Rectal smooth muscle tissue (tissue), 1 donor: Measurements from ENCODE around the gene SCAI.
"Not testable (repeated sequence)": the region's sequence is repeated elsewhere in the genome, so short reads cannot be mapped to it uniquely, and the experiment has no call there.

Experiments
- H3K27ac ChIP-seq: one replicate; pipeline ENCODE4 v1.7.0; 2013; ENCODE audit warnings: low read depth, low read length, inconsistent platforms
- H3K27me3 ChIP-seq: one replicate; pipeline ENCODE4 v1.7.0; 2013; ENCODE audit warnings: low read length; ENCODE audit not compliant: control insufficient read depth, insufficient read depth
- H3K36me3 ChIP-seq: one replicate; pipeline ENCODE4 v1.7.0; 2013; ENCODE audit warnings: low read length; ENCODE audit not compliant: control insufficient read depth, insufficient read depth
- H3K4me1 ChIP-seq: one replicate; pipeline ENCODE4 v1.7.0; 2013; ENCODE audit warnings: low read length; ENCODE audit not compliant: control insufficient read depth, insufficient read depth
- H3K4me3 ChIP-seq: one replicate; pipeline ENCODE4 v1.7.0; 2013; ENCODE audit warnings: low read length
- H3K9ac ChIP-seq: one replicate; pipeline ENCODE4 v1.7.0; 2013; ENCODE audit warnings: low read length

The SCAI gene

GRCh38 chr9:125118696-125119095, 24.6 kb downstream of the SCAI start:
- not testable (repeated sequence) for H3K4me1 ChIP-seq, H3K9ac ChIP-seq, H3K36me3 ChIP-seq, H3K4me3 ChIP-seq, H3K27ac ChIP-seq, H3K27me3 ChIP-seq

DNA sequence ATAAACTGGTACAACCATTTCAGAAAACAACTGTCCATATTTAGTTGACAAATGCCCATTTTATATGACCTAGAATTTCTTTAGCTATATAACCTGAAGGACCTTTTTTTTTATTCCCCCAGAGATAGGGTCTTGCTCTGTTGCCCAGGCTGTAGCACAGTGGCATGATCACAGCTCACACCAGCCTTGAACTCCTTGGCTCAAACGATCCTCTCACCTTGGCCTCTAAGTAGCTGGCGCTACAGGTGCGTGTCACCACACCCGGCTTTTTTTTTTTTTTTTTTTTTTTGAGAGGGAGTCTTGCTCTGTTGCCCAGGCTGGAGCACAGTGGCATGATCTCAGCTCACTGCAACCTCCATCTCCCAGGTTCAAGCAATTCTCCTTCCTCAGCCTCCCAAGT, 28.8 kb downstream of the SCAI start:
- H3K36me3 ChIP-seq, H3K4me3 ChIP-seq, H3K27ac ChIP-seq, H3K9ac ChIP-seq, H3K4me1 ChIP-seq, H3K27me3 ChIP-seq: not testable (repeated sequence)

DNA sequence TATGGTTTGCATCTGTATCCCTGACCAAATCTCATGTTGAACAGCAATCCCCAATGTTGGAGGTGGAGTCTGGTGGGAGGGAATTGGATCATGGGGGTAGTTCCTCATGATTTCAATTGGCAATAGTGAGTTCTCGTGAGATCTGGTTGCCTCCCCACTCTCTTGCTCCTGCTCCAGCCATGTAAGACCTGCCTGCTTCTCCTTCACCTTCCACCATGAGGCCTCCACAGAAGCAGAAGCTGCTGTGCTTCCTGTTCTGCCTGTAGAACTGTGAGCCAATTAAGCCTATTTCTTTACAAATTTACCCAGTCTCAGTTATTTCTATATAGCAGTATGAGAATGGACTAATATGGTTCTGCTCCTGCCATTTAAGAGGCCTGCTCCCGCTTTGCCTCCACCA, 32.9 kb downstream of the SCAI start:
- no peaks in the 10 kb centered on the region for H3K27me3 ChIP-seq
- no peak overlapping the region for H3K27ac ChIP-seq
- H3K4me1 ChIP-seq, result no peaks in the 10 kb centered on the region
- H3K36me3 ChIP-seq, result no peaks in the 10 kb centered on the region
- H3K9ac ChIP-seq, result no peak overlapping the region
- H3K4me3 ChIP-seq, result no peak overlapping the region

- H3K4me3 ChIP-seq, H3K27me3 ChIP-seq, H3K9ac ChIP-seq, H3K4me1 ChIP-seq, H3K27ac ChIP-seq, H3K36me3 ChIP-seq: not testable (repeated sequence)
Observed at GRCh38 chr9:125108541-125108940, 34.8 kb downstream of the SCAI start.

GRCh38 chr9:125106285-125106893, 36.9 kb downstream of the SCAI start:
- no peak overlapping the region for H3K9ac ChIP-seq
- no peaks in the 10 kb centered on the region for H3K36me3 ChIP-seq
- H3K4me3 ChIP-seq, result no peak overlapping the region
- no peak overlapping the region for H3K27ac ChIP-seq
- no peaks in the 10 kb centered on the region for H3K4me1 ChIP-seq
- no peaks in the 10 kb centered on the region for H3K27me3 ChIP-seq

GRCh38 chr9:125103770-125104460, 39.4 kb downstream of the SCAI start:
- Histone ChIP-seq H3K9ac (no peak overlapping the region), H3K4me3 (no peak overlapping the region), H3K27me3 (no peaks in the 10 kb centered on the region), H3K27ac (no peak overlapping the region), H3K4me1 (no peaks in the 10 kb centered on the region), H3K36me3 (no peaks in the 10 kb centered on the region)

- no peak overlapping the region for H3K9ac ChIP-seq
- H3K27ac ChIP-seq, result no peak overlapping the region
- no peaks in the 10 kb centered on the region for H3K27me3 ChIP-seq
- H3K4me3 ChIP-seq, result no peak overlapping the region
- H3K4me1 ChIP-seq, result no peaks in the 10 kb centered on the region
- H3K36me3 ChIP-seq, result no peaks in the 10 kb centered on the region
Observed at GRCh38 chr9:125103021-125103420, 40.3 kb downstream of the SCAI start.

GRCh38 chr9:125100822-125101221, 42.5 kb downstream of the SCAI start:
- H3K27ac ChIP-seq, result no peak overlapping the region
- H3K9ac ChIP-seq, result no peak overlapping the region

DNA sequence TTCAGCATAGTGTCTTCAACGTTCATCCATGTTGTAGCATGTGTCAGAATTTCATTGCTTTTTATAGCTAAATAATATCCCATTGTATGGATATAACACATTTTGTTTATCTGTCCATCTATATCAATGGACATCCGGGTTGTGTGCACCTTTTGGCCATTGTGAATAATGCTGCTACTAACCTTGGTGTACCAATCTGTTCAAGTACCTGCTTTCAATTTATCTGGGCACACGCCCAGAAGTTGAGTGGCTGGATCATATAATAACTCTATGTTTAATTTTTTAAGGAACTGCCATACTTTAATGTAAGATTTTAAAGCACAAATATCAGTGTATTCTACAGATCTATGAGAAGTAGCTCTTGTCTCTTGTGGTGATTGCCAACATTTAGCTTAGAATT, 43.5 kb downstream of the SCAI start:
- Histone ChIP-seq H3K4me3 (no peak overlapping the region), H3K36me3 (no peaks in the 10 kb centered on the region), H3K4me1 (no peaks in the 10 kb centered on the region), H3K9ac (no peak overlapping the region), H3K27ac (no peak overlapping the region), H3K27me3 (no peaks in the 10 kb centered on the region)

More at GRCh38 chr9:125100822-125101221, 42.5 kb downstream of the SCAI start:
- Histone ChIP-seq H3K4me3 (no peak overlapping the region), H3K27me3 (no peaks in the 10 kb centered on the region), H3K36me3 (no peaks in the 10 kb centered on the region), H3K4me1 (no peaks in the 10 kb centered on the region)

DNA sequence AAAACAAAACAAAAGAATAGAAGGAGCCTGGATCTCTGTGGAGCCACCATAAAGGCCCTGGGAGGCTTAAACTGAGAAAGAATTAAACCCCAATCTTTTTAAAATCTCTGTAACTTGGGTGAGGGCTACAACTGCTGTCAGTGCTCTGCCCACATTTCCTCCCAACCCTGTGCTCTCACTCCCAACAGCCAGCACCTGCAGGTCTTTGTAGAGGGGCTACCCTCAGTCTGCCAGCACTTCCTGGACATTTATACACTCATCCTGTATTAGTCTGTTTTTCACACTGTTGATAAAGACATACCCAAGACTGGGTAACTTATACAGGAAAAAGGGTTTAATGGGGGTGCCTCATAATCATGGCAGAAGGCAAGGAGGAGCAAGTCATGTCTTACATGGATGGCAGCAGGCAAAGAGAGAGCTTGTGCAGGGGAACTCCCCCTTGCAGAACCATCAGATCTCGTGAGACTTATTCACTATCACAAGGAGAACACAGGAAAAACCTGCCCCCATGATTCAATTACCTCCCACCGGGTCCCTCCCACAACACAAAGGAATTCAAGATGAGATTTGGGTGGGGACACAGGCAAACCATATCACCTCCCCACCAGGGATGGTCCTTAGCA, 47.4 kb downstream of the SCAI start:
- Histone ChIP-seq H3K9ac (no peak overlapping the region), H3K4me1 (no peaks in the 10 kb centered on the region), H3K27ac (no peak overlapping the region), H3K27me3 (no peaks in the 10 kb centered on the region), H3K36me3 (no peaks in the 10 kb centered on the region), H3K4me3 (no peak overlapping the region)

DNA sequence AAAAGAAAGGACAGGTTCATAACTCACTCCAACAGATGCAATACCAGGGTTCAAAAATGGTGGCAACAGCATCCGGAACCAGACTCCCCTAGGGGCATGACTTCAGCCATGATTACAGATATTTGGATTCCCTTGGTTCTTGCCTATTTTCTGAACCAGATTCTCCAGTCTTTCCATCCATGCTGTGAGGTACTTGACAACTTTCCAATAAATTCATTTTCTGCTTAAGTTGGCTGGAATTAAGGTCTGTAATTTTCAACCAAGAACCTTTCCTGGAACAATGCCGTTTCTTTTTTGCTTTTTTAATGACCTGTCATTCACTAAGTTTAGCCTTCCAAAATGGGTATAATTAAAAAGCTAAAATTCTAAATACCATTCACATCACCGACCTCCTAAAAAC, 52.2 kb downstream of the SCAI start:
- Histone ChIP-seq H3K36me3 (no peaks in the 10 kb centered on the region), H3K27me3 (no peaks in the 10 kb centered on the region), H3K27ac (no peak overlapping the region), H3K4me3 (no peak overlapping the region), H3K4me1 (no peaks in the 10 kb centered on the region), H3K9ac (no peak overlapping the region)

GRCh38 chr9:125089331-125089730, 54.0 kb downstream of the SCAI start:
- Histone ChIP-seq H3K27ac (no peak overlapping the region), H3K4me3 (no peak overlapping the region), H3K27me3 (no peaks in the 10 kb centered on the region), H3K4me1 (no peaks in the 10 kb centered on the region), H3K36me3 (no peaks in the 10 kb centered on the region), H3K9ac (no peak overlapping the region)

DNA sequence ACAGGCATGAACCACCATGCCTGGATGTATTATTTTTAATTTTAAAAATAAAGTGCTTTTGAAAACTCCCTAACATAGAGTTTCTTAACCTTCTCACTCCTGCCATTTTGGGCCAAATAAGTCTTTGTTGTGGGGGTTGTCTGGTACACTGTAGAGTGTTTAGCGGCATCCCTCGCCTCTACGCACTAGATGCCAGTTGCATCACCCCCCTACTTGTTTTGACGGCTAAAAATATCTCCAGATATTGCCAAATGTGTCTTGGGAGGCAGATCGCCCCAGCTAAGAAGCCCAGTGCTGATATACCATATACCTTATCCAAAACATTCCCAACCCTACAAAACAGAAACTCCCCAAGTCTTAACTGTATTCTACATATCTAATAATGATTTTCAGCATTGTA, 54.6 kb downstream of the SCAI start:
- Histone ChIP-seq H3K4me3 (no peak overlapping the region), H3K27ac (no peak overlapping the region)

More for the DNA sequence above, 54.6 kb downstream of the SCAI start:
- H3K9ac ChIP-seq, result no peak overlapping the region
- H3K27me3 ChIP-seq, result no peaks in the 10 kb centered on the region
- H3K4me1 ChIP-seq, result no peaks in the 10 kb centered on the region
- H3K36me3 ChIP-seq, result no peaks in the 10 kb centered on the region
